C4-2B (cell line): ENCODE data around the gene GALNT13.

Experiments used
- H3K27ac ChIP-seq: fragments of 450-650 bp; 2 replicates; pipeline ENCODE4 v1.5.1; 2017
- CTCF ChIP-seq: fragments of 450-650 bp; conservative IDR thresholded peaks from 2 replicates; pipeline ENCODE4 v1.5.1; 2017; ENCODE audit warnings: mild to moderate bottlenecking
- ZFX ChIP-seq: fragments of 450-650 bp; IDR thresholded peaks from 2 replicates; pipeline ENCODE4 v1.6.1; 2017

Gene GALNT13

GRCh38 chr2:154443919-154444318, 572.2 kb downstream of the GALNT13 start:
- TF ChIP-seq CTCF (no peak), ZFX (no peak)

GRCh38 chr2:154446324-154446723, 574.6 kb downstream of the GALNT13 start:
- TF ChIP-seq CTCF (no peak), ZFX (no peak)
- H3K27ac ChIP-seq = no peak overlapping the region

More at GRCh38 chr2:154443919-154444318, 572.2 kb downstream of the GALNT13 start:
- no peak overlapping the region for H3K27ac ChIP-seq

GRCh38 chr2:154447727-154448418, 576.2 kb downstream of the GALNT13 start:
- H3K27ac ChIP-seq = no peak overlapping the region

GRCh38 chr2:154449951-154450658, 578.4 kb downstream of the GALNT13 start:
- TF ChIP-seq CTCF (no peak), ZFX (no peak)
- no peak overlapping the region for H3K27ac ChIP-seq

More at GRCh38 chr2:154447727-154448418, 576.2 kb downstream of the GALNT13 start:
- TF ChIP-seq ZFX (no peak), CTCF (no peak)

- TF ChIP-seq ZFX = no peak
- TF ChIP-seq CTCF = no peak
- no peak overlapping the region for H3K27ac ChIP-seq
These were observed 580.7 kb downstream of the GALNT13 start for GRCh38 chr2:154452471-154452870.

- no peak overlapping the region for H3K27ac ChIP-seq
- TF ChIP-seq CTCF = peak; percentile 67
- no peak for TF ChIP-seq ZFX
These were observed 581.3 kb downstream of the GALNT13 start for GRCh38 chr2:154452906-154453493.

- TF ChIP-seq ZFX = no peak
- TF ChIP-seq CTCF = no peak
- H3K27ac ChIP-seq = no peak overlapping the region
These were observed 583.4 kb downstream of the GALNT13 start for GRCh38 chr2:154455166-154455565.
